HEK293 (cell line): ENCODE results near the gene EDNRB.

ENCODE experiments used
- CTCF ChIP-seq: fragments of 450-650 bp; formaldehyde crosslinking; IDR thresholded peaks from 2 replicates; pipeline ENCODE4 v1.5.1; 2016; ENCODE audit warnings: missing biosample characterization, missing genetic modification characterization
- PRDM10 ChIP-seq: fragments of 450-650 bp; formaldehyde crosslinking; IDR thresholded peaks from 2 replicates; pipeline ENCODE4 v1.5.1; 2016; ENCODE audit warnings: missing biosample characterization, missing genetic modification characterization
- REST ChIP-seq: fragments of 450-650 bp; formaldehyde crosslinking; IDR thresholded peaks from 2 replicates; pipeline ENCODE4 v1.5.1; 2016; ENCODE audit warnings: missing biosample characterization, missing genetic modification characterization
- ZBTB8A ChIP-seq: fragments of 450-650 bp; formaldehyde crosslinking; IDR thresholded peaks from 2 replicates; pipeline ENCODE4 v1.5.1; 2016; ENCODE audit warnings: missing biosample characterization, missing genetic modification characterization
- TF ChIP-seq, protein P1 (sequence below): fragments of 450-650 bp; formaldehyde crosslinking; IDR thresholded peaks from 2 replicates; pipeline ENCODE4 v1.5.1; 2016; ENCODE audit warnings: missing biosample characterization, missing genetic modification characterization, borderline replicate concordance

GRCh38 chr13:77916488-77916887, 2.1 kb downstream of the EDNRB start:
- no peak for TF ChIP-seq CTCF (tag by site-specific recombination)
- no peak for TF ChIP-seq ZBTB8A (tag by site-specific recombination)
- no peak for TF ChIP-seq PRDM10
- TF ChIP-seq, protein P1, sequence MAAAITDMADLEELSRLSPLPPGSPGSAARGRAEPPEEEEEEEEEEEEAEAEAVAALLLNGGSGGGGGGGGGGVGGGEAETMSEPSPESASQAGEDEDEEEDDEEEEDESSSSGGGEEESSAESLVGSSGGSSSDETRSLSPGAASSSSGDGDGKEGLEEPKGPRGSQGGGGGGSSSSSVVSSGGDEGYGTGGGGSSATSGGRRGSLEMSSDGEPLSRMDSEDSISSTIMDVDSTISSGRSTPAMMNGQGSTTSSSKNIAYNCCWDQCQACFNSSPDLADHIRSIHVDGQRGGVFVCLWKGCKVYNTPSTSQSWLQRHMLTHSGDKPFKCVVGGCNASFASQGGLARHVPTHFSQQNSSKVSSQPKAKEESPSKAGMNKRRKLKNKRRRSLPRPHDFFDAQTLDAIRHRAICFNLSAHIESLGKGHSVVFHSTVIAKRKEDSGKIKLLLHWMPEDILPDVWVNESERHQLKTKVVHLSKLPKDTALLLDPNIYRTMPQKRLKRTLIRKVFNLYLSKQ (tag by site-specific recombination): no peak
- no peak for TF ChIP-seq REST
